NCI-H524 (cell line): ENCODE results near the gene DCBLD1.

Experiments used
- DNase-seq, 2 experiments: peaks; one replicate each; lab custom pipeline; 2025; lab: John Stamatoyannopoulos, UW

DCBLD1 gene

GRCh38 chr6:117469791-117470190 is 12.7 kb upstream of the DCBLD1 start:
- DNase-seq = no peak

GRCh38 chr6:117472667-117473066 is 9.8 kb upstream of the DCBLD1 start:
- no peak for DNase-seq

GRCh38 chr6:117473401-117473800 is 9.1 kb upstream of the DCBLD1 start:
- no peak for DNase-seq

GRCh38 chr6:117477988-117478852 is 4.3 kb upstream of the DCBLD1 start:
- DNase-seq = peak in 1 of 2 experiments; percentile 42

- DNase-seq = no peak
These were observed 3.6 kb upstream of the DCBLD1 start for GRCh38 chr6:117478853-117479231.

- no peak for DNase-seq
These were observed 1.8 kb upstream of the DCBLD1 start for GRCh38 chr6:117480651-117481050.

- DNase-seq = no peak
These were observed 1.1 kb upstream of the DCBLD1 start for GRCh38 chr6:117481278-117481925.

- DNase-seq = no peak
These were observed 591 bp upstream of the DCBLD1 start for GRCh38 chr6:117481926-117482239.

GRCh38 chr6:117483004-117483644 is 650 bp downstream of the DCBLD1 start:
- DNase-seq = peak; percentile 44 to 68

- DNase-seq = peak; percentile 44 to 68
These were observed 1.2 kb downstream of the DCBLD1 start for GRCh38 chr6:117483645-117484016.

GRCh38 chr6:117484052-117484646 is 1.7 kb downstream of the DCBLD1 start:
- no peak for DNase-seq

GRCh38 chr6:117485433-117485832 is 3.0 kb downstream of the DCBLD1 start:
- DNase-seq = no peak

GRCh38 chr6:117487821-117488220 is 5.3 kb downstream of the DCBLD1 start:
- no peak for DNase-seq

- no peak for DNase-seq
These were observed 6.5 kb downstream of the DCBLD1 start for GRCh38 chr6:117489003-117489402.

GRCh38 chr6:117491916-117492315 is 9.4 kb downstream of the DCBLD1 start:
- DNase-seq = no peak

- DNase-seq = no peak
These were observed 11.0 kb downstream of the DCBLD1 start for GRCh38 chr6:117493470-117493869.

GRCh38 chr6:117494283-117494682 is 11.8 kb downstream of the DCBLD1 start:
- no peak for DNase-seq

GRCh38 chr6:117494694-117495318 is 12.3 kb downstream of the DCBLD1 start:
- DNase-seq = no peak

GRCh38 chr6:117495425-117495824 is 13.0 kb downstream of the DCBLD1 start:
- DNase-seq = no peak

- DNase-seq = no peak
These were observed 13.4 kb downstream of the DCBLD1 start for GRCh38 chr6:117495869-117496268.

GRCh38 chr6:117496383-117496990 is 14.0 kb downstream of the DCBLD1 start:
- DNase-seq = no peak

GRCh38 chr6:117497237-117497636 is 14.8 kb downstream of the DCBLD1 start:
- no peak for DNase-seq
